Subcutaneous adipose tissue (tissue), 4 donors: Measurements from ENCODE around the gene CXorf58. TPM values are rescaled to one million over a fixed set of nuclear protein-coding genes. Genes with fewer than 3 reads are reported as not detected.

ENCODE experiments used
- CTCF ChIP-seq: fragments of 450-650 bp; IDR thresholded peaks from one replicate; pipeline ENCODE4 v1.5.1; 2016; ENCODE audit warnings: low read depth, mild to moderate bottlenecking, control low read depth, antibody characterized with exemption, moderate library complexity
- total RNA-seq, 4 donors: library from RNA; depleted of rRNA; stranded (reverse); fragments of >200 nt; gene quantifications; one replicate each; pipeline ENCODE4 v1.1.0, GENCODE V29; 2016

CXorf58 gene
- total RNA-seq = not detected

DNA sequence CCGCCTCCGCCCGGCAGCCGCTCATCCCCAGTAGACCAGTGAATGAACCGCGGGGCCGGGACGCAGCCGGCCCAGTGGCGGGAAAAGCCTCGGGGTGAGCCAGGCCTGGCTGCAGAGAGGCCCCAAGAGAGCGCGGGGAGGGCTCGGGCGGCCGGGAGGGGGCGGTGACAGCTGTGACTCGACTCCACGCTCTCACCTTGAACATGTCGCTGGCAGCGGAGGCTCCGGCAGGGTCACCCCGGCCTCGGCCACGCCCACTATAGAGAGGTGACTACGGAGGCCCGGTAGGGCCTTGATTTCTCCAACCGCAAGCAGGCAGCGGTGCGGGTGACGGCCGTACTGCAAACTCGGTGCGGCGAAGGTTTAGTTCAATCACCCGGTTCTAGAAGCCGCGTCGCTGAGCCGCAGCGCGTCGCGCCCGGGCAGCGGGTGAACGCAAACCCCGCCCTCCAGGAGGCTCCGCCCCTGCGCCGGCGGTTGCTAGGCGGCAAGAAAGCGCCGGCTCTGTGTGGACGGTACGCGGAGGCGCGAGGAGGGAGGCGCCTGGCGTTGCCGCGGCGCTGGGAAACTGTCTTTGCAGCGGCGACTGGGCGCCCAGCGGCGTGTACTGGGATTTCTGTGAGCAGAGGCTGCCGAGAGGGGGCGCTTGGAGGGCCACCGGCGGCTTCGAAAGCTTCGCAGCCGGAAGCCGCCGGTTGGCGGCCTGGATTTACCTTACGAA is at the start of gene CXorf58, which contains the start of gene APOO:
Gene CXorf58, plus strand, starts transcription at position 509 of the 721 bp plus-strand sequence. CDS start 2,297 bp downstream, outside the sequence.
Gene APOO, minus strand, starts transcription at position 441 of the 721 bp plus-strand sequence. Its CDS starts 236 bp downstream, at position 205.
- TF ChIP-seq CTCF = no peak

GRCh38 chrX:23861215-23861896 is 46.5 kb upstream of the CXorf58 start:
- no peak for TF ChIP-seq CTCF

GRCh38 chrX:23864742-23865326 is 43.0 kb upstream of the CXorf58 start:
- TF ChIP-seq CTCF = no peak

DNA sequence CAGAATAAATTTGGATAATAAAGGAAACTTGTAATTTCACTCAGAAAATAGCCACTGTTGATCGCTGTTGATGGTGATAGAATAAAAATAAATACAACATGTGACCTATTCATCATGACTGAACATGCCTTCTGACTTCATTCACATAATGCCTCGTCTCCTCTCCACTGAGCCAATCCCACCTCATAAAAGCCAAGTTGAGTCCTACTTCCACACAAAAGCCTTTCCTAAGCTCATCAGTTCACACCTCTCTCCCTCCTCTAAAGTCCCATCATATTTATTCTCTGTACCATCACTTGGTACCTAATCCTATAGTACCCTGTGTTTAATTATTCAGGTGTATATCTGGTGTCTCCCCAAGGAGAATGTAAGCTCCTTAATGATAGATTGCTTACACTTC is 37.8 kb upstream of the CXorf58 start:
- TF ChIP-seq CTCF = no peak

DNA sequence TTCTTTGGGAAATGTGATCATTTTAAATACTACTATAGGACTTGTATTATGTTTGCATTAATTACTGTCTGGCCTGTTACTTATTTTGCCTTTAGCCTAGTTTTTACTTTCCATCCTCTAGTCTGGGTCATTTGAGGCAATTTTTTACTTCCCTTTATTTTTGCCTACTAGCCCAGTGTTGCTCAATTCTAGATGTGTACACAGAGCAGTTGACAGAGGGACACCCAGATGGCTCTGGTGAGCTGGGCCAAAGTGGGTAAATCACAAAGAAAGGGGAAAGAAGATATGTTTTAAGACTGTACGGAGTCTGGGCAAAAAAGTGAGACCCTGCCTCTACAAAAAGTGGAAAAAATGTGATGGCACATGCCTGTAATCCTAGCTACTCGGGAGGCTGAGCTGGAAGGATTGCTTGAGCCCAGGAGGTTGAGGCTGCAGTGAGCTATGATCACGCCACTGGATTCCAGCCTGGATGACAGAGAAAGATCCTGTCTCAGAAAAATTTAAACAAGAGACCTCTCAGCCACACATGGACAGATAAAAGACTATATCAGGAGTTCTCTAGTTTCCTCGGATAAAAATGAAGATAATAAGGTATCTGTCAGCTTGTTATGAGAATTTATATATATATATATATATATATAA is 35.8 kb upstream of the CXorf58 start:
- no peak for TF ChIP-seq CTCF

DNA sequence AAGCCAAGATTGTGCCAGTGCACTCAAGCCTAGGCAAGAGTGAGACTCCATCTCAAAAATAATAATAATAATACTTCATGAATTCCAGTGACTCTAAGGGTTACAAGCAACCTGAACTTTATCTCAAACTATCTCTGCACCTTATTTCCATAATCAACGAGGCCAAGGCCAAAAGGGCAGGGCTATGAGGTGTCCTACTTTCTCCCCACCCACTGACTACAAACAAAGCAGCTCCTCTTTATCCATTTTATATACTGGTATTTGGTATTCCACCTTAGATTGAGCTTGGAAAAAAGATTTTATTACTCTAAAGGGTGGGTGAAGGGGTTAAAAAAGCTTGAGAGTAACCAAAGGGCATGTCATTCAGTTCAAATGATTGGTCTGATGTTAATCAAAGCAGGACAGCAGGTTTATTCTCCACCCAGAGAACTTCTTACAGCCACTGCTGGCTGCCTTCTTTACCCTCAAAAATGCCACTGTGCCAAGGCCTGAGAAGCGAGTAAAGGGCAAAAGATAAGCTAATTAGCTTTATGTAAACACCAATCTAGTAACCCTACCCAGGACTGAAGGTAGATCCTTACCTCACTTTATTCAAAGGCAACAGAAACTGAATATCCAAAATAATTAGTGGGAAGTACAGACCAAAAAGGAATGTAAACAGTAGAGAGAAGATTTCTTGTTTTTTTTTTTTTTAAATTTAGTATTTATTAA is 28.3 kb upstream of the CXorf58 start:
- no peak for TF ChIP-seq CTCF
